ENCODE data around the gene LLGL2.

The LLGL2 gene

DNA sequence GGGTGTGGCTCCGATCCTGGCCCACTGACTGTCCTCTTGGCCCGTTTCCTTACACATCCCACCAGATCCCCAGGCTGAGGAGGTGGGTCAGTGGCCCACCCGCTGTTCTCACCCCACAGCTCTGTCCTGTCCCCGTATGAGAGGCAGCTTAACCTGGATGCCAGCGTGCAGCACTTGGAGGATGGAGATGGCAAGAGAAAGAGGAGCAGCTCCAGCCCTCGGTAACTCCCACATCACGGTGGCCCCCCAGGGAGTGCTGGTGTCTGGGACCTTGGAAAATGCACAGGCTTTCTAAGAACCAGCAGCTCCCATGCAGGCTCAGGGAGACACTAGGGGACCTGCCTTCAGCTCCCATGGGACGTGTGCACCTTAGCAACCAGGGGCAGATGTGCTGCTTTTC is 4.2 kb upstream of the LLGL2 start:
- TF ChIP-seq, protein P1, sequence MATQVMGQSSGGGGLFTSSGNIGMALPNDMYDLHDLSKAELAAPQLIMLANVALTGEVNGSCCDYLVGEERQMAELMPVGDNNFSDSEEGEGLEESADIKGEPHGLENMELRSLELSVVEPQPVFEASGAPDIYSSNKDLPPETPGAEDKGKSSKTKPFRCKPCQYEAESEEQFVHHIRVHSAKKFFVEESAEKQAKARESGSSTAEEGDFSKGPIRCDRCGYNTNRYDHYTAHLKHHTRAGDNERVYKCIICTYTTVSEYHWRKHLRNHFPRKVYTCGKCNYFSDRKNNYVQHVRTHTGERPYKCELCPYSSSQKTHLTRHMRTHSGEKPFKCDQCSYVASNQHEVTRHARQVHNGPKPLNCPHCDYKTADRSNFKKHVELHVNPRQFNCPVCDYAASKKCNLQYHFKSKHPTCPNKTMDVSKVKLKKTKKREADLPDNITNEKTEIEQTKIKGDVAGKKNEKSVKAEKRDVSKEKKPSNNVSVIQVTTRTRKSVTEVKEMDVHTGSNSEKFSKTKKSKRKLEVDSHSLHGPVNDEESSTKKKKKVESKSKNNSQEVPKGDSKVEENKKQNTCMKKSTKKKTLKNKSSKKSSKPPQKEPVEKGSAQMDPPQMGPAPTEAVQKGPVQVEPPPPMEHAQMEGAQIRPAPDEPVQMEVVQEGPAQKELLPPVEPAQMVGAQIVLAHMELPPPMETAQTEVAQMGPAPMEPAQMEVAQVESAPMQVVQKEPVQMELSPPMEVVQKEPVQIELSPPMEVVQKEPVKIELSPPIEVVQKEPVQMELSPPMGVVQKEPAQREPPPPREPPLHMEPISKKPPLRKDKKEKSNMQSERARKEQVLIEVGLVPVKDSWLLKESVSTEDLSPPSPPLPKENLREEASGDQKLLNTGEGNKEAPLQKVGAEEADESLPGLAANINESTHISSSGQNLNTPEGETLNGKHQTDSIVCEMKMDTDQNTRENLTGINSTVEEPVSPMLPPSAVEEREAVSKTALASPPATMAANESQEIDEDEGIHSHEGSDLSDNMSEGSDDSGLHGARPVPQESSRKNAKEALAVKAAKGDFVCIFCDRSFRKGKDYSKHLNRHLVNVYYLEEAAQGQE (IDR thresholded peaks at IDR 0.05; ENCODE audit: insufficient read depth in 1 of 2, low read depth in 2 of 2, low read length in 2 of 2), result no peak
- TF ChIP-seq TAF1 (IDR thresholded peaks at IDR 0.05; ENCODE audit: borderline replicate concordance, insufficient read depth, low read length), result no peak
- no peak for TF ChIP-seq FOXP2 (optimal IDR thresholded peaks at IDR 0.05; ENCODE audit: borderline replicate concordance, extremely low read depth, extremely low read length, insufficient read depth)
- TF ChIP-seq POLR2AphosphoS5 (IDR thresholded peaks at IDR 0.05; ENCODE audit: low read depth, low read length), result no peak
- TF ChIP-seq SIN3A (IDR thresholded peaks at IDR 0.05; ENCODE audit: borderline replicate concordance, insufficient read depth, low read length), result no peak

DNA sequence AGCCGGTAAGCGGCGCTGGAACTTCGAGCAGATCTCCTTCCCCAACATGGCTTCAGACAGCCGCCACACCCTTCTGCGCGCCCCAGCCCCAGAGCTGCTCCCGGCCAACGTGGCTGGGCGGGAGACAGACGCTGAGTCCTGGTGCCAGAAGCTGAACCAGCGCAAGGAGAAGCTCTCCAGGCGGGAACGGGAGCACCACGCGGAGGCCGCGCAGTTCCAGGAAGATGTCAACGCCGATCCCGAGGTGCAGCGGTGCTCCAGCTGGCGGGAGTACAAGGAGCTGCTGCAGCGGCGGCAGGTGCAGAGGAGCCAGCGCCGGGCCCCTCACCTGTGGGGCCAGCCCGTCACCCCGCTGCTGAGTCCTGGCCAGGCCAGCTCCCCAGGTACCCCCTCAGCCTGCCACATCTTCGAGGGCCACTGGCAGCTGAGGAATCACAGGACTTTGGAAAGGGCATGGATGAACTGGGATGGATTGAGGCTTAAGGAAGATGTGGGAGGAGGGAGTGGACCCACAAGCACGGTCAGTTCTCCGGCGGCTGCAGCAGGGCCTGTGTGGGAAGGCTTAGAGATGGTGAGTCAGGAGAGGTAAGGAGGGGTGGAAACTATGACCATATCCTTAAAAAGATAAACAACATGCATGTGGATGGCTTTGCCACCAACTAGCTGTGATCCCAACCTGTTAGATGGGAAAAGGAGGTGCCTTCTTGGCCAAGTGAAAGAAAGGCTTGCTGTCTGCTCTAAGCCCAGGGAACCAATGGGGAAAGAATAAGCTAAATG is 3.4 kb upstream of the LLGL2 start:
- TF ChIP-seq TAF1 (IDR thresholded peaks at IDR 0.05; ENCODE audit: borderline replicate concordance, insufficient read depth, low read length) (no peak), POLR2AphosphoS5 (IDR thresholded peaks at IDR 0.05; ENCODE audit: low read depth, low read length) (no peak), FOXP2 (optimal IDR thresholded peaks at IDR 0.05; ENCODE audit: borderline replicate concordance, extremely low read depth, extremely low read length, insufficient read depth) (no peak), SIN3A (IDR thresholded peaks at IDR 0.05; ENCODE audit: borderline replicate concordance, insufficient read depth, low read length) (no peak)
- TF ChIP-seq, protein P1 (IDR thresholded peaks at IDR 0.05; ENCODE audit: insufficient read depth in 1 of 2, low read depth in 2 of 2, low read length in 2 of 2), result no peak

DNA sequence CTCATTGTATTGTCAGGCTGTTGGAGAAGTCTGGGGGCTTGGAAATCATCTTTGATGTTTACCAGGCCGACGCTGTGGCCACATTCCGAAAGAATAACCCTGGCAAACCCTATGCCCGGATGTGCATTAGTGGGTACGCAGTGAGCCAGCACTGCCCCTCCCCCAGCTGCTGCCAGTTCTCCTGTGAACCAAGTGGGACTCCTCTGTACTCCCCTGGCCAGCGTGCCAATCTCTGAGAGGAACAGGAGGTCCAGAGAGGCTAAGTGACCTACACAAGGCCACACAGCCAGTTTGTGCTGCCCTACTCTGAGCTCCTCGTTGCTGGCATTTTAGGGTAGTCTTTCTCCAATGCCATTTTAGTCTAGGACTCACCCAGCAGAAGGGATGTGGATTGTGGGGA is 1.9 kb upstream of the LLGL2 start:
- TF ChIP-seq SIN3A (IDR thresholded peaks at IDR 0.05; ENCODE audit: borderline replicate concordance, insufficient read depth, low read length), result no peak
- TF ChIP-seq, protein P1 (IDR thresholded peaks at IDR 0.05; ENCODE audit: insufficient read depth in 1 of 2, low read depth in 2 of 2, low read length in 2 of 2), result no peak
- no peak for TF ChIP-seq TAF1 (IDR thresholded peaks at IDR 0.05; ENCODE audit: borderline replicate concordance, insufficient read depth, low read length)
- TF ChIP-seq FOXP2 (optimal IDR thresholded peaks at IDR 0.05; ENCODE audit: borderline replicate concordance, extremely low read depth, extremely low read length, insufficient read depth), result no peak
- no peak for TF ChIP-seq POLR2AphosphoS5 (IDR thresholded peaks at IDR 0.05; ENCODE audit: low read depth, low read length)

DNA sequence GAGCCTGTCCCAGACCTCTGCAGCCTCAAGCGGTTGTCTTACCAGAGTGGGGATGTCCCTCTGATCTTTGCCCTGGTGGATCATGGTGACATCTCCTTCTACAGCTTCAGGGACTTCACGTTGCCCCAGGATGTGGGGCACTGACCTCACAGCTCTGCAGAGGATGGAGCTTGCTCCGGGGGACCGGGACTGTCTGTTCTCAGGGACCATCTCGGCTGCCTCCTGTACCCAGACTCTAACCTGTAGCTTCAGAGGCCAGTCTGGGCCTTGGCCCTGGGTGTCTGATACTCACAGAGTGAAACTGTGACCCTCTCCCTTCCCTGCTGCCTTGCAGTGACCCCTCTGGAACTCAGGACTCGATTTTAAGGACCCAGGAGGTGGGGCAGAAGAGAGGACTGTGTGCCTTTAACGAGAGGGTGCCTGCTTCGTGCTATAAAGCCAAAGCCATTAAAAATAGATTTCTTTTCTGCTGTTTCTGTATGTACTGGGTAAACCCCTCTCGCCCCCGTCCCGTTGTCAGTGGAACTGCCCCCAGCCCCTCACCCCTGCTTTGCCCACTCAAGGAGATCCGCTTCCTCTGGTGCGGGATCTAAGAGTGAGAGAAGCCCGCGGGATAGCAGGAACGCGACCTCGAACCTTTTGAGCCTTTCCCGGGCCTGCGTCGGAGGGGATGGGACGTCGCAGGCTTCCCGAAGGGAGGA is 1.1 kb upstream of the LLGL2 start:
- no peak for TF ChIP-seq POLR2AphosphoS5 (IDR thresholded peaks at IDR 0.05; ENCODE audit: low read depth, low read length)
- no peak for TF ChIP-seq FOXP2 (optimal IDR thresholded peaks at IDR 0.05; ENCODE audit: borderline replicate concordance, extremely low read depth, extremely low read length, insufficient read depth)
- no peak for TF ChIP-seq TAF1 (IDR thresholded peaks at IDR 0.05; ENCODE audit: borderline replicate concordance, insufficient read depth, low read length)
- no peak for TF ChIP-seq SIN3A (IDR thresholded peaks at IDR 0.05; ENCODE audit: borderline replicate concordance, insufficient read depth, low read length)
- TF ChIP-seq, protein P1 (IDR thresholded peaks at IDR 0.05; ENCODE audit: insufficient read depth in 1 of 2, low read depth in 2 of 2, low read length in 2 of 2), result no peak

Measured in PFSK-1 (cell line).